ENCODE data around the gene NKAIN4.

Gene NKAIN4

GRCh38 chr20:63288581-63289251, 34.5 kb upstream of the NKAIN4 start:
- DNase-seq (ENCODE audit: low read depth) = no peak

DNA sequence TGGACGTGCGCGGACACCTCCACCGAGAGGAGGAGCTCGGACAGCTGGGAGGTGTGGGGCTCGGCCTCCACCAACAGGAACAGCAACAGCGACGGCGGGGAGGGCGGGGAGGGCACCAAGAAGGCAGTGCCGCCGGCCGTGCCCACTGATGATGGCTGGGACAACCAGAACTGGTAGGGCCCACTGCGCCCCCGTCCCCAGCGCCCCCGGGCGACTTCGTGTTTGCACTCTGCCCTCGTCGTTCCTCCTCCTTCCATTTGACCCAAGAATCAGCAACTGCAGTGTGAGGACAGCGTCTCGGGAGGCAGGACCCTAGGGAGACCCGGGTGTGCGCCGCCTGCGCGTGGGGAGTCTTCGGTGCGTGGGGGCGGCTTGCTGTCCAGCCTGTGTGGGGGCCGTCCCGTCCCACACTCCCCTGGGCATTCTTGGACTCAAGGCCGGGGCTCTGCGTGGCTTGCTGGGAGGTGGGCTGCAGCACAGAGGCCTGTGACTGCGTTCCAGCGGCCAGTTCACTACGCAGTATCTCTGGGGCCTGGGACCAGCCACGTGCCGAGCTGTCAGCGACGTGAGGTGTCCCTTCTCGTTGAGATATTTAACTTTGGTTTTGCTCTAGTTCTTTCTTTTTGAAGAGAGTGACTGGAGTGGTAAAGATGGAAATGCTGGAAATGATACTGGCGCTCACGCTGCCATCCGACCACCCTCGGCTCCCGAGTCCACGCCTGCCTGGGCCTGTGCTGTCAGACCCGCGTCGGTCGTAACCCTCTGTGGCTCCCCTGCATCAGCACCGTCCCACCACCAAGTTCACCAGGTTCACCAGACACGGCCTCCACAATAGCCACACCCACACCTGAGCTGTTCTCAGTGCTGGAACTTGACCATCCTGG, 33.7 kb upstream of the NKAIN4 start:
- no peak for DNase-seq (ENCODE audit: low read depth)

DNA sequence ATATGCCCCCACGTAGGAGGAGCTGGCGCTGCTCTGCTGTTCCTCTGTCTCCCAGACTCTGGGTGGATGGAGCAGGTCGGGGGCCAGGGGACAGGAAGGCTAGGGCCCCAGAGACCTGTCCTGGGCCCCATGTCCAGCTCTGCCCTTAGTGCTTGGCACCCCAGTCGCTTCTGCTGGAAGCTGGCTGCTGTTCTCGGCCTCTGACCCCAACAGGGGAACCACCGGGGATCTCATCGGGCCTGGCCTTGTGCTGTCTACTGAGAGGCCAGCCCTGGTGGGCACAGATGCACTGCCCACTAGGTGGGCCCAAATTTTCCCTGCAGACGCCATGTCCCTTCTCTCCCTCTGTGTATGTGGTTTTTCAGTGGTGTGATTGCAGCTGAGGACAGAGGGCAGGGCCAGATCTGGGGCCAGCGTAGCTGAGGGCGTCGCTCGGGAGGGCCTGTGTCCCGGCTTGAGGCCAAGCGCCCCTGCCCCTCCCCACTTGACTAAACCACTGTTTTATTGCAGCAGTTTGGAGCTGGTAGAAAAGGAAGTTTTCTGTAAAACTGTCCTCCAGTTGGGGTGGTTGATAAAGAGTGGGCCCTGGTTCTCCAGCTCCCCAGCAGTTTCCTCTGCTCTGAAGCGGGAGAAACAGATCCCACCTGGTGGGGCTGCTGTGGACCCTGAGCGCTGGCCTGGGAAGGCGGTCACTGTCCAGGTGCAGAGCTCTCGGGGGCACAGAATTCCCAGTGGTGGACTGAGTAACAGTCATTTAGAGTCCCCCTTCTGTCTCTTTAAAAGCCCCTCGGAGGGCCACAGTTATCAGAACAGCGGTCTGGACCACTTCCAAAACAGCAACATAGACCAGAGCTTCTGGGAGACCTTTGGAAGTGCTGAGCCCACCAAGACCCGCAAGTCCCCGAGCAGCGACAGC, 32.8 kb upstream of the NKAIN4 start:
- DNase-seq (ENCODE audit: low read depth) = no peak

- DNase-seq (ENCODE audit: low read depth) = no peak
These were observed 31.7 kb upstream of the NKAIN4 start for GRCh38 chr20:63285636-63286615.

DNA sequence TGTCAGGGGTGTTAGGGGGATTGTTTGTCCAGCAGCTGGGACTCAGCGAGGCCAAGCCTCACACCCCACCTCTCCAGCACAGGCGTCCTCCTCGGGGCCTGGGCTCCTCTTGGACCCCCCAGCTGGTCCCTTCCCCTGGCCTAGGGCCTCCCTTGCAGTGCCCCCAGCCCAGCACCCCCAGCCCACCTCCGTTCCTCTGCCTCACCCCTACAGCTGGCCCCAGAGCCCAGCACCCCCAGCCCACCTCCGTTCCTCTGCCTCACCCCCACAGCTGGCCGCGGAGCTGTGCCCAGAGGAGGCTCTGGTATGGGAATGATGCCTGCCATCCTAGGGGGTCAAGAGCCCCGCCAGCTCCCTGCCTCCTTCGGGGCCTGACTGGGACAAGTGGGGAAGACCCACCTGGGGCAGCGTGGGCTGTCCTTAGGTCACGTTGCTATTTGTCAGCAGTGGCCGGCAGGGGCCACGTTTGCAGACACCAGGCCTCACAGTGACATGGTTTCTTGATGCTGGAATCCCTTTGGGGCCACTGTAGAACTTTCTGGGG, 30.8 kb upstream of the NKAIN4 start:
- DNase-seq (ENCODE audit: low read depth) = no peak

DNA sequence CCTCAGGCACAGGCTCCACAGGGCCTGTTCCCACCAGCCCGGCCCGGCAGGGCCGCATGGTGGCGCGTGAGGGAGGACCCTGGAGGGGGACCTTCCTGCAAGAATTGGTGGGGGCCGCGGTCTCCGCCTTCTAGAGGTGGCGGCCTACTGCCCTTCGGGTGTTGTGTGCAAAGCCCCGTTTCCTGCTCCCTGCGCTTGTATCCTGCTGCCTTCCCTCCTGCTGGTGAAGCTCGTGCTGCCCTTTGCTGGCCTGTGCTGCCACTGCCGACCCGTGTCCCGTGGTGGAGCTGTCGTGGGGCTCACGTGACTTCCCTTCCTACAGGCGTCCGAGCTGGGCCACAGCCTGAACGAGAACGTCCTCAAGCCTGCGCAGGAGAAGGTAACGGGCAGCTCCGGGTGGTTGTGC, 30.3 kb upstream of the NKAIN4 start:
- no peak for DNase-seq (ENCODE audit: low read depth)

- DNase-seq (ENCODE audit: low read depth) = no peak
These were observed 29.8 kb upstream of the NKAIN4 start for GRCh38 chr20:63284083-63284440.

DNA sequence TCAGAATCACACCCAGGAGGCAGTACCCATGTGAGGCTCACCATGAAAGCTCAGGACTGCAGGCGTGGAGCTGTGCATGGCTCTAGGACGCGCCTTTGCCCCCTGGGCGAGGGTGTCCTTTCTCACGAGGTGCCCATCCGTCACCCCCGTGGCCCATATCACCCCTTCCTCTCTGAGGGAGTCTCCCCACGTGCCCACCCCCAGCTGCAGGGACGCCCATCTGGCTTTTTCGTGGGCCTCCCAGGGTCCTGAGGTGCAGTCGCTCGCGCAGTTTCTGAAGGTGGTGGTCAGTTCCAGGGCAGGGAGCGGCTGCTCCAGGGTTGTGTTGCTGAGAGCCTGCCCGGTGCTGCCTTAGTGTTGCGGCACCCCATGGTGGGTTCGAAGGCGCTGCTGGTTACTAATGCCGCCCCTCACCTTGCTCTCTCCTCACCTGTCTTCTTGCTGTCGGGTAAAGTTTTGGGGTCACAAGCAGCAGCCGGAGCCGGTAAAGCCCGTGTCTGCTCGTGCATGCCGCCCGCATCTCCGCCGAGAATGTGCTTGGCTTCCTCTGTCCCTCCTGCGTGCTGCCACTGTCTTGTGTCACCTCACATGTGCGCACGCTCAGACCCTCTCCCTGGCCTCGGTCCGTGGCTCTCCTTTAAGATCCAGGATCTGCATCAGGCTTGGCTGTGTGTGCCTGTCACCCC, 29.3 kb upstream of the NKAIN4 start:
- DNase-seq (ENCODE audit: low read depth) = no peak

DNA sequence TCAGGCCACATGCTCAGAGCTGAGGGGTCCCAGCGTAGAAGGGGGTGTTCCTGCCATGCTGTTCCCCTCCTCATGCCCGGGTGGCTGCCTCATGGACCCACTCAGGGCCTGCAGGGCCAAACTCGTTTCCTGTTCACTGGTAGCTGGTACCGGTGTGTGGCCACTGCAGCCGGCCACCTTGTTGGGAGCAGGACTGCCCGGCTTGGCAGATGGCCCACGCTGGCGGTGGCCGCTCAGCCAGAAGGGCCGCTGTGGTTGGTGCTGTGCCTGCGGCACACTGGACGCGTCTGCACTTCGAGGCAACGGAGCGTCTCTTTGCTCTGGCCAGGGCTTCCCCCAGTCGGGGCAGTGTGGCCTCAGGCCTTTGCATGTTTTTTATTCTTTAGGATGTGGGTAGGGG, 28.7 kb upstream of the NKAIN4 start:
- no peak for DNase-seq (ENCODE audit: low read depth)

- DNase-seq (ENCODE audit: low read depth) = no peak
These were observed 27.7 kb upstream of the NKAIN4 start for GRCh38 chr20:63281742-63282665.

DNA sequence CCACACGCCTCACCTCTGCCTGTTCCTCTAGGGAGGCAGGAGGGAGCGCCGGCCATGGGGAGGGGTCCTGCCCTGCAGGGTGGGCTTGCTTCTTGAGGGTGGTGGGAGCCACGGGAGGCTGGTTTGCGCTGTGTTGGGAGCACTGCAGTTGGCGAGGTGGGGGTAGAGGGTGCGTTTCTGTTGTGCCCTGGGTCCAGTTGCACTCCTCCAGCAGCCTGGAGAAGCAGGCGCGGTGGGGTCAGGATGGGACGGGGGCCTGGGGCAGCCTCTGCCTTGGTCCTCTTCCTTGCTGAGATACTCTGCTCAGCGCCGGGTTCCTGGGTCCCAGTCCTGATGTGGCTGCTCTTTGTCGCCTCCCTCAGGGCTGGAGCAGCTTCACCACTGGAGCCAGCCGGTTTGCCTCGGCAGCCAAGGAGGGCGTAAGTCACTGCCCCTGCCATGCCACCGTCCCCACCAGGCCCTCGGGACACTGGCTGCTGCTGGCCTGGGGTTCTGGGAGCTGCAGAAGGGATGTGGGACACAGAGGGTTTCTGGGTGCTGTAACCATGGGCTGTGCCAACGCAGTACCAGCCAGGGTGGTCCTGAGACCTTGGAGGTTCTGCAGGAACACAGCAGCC, 26.8 kb upstream of the NKAIN4 start:
- DNase-seq (ENCODE audit: low read depth) = no peak

DNA sequence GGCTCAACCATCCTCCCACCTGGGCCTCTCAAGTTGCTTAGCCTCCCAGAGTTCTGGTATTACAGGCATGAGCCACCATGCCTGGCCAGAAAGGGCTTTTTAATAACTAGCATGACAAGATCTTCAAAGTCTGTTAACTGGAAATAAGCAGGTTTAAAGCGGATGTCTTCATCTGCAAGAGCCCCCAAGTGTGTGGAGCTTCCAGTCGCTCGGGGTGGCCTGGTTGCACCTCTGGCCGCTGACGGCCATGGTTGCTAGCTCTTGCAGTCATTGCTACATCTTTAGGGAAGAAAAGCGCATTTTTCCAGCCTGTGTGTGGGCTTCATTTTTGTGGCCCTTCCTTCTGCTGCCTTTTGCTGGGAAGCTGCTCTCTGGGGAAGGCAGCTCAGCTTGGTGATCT, 26.1 kb upstream of the NKAIN4 start:
- DNase-seq (ENCODE audit: low read depth) = no peak

DNA sequence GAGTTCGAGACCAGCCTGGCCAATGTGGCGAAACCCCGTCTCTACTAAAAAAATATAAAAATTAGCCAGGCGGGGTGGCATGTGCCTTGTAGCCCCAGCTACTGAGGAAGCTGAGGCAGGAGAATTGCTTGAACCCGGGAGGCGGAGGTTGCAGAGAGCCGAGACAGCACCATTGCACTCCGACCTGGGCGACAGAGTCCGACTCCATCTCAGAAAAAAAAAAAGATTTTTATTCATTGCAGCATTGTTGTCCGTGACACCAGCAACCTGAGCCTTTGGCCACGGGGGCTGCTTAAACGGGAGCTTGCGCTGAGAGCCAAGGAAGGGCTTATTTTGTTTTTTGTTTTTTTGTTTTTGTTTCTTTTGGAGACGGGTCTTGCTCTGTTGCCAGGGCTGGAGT, 25.7 kb upstream of the NKAIN4 start:
- no peak for DNase-seq (ENCODE audit: low read depth)

DNA sequence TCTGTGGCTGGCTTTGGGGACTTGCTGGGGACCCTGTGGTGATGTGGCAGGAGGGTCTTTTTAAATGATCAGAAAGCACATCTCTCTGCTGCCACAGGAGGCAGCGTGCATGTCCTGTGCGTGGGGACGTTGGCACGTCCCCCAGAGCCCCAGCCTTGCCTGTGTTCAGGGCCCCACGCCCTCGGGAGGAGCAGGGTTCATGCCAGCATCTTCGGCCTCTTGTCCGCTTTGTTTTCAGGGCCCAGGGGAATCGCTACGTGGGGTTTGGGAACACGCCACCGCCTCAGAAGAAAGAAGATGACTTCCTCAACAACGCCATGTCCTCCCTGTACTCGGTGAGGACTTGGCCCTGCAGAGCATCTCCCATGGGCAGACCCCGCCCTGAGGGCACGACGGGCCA, 24.4 kb upstream of the NKAIN4 start:
- DNase-seq (ENCODE audit: low read depth) = no peak

GRCh38 chr20:63277466-63278272, 23.4 kb upstream of the NKAIN4 start:
- DNase-seq (ENCODE audit: low read depth) = no peak

GRCh38 chr20:63276956-63277355, 22.7 kb upstream of the NKAIN4 start:
- DNase-seq (ENCODE audit: low read depth) = no peak

- no peak for DNase-seq (ENCODE audit: low read depth)
These were observed 21.6 kb upstream of the NKAIN4 start for GRCh38 chr20:63275825-63276224.
